HG02981 (cell line): ENCODE results near the gene SPATA13.
A peak's percentile ranks its signal among the peaks of the same experiment; 100 is the strongest.
"Not testable (repeated sequence)": the region's sequence is repeated elsewhere in the genome, so short reads cannot be mapped to it uniquely, and the experiment has no call there.

Experiments
- ATAC-seq: cut with Tn5 transposase; IDR thresholded peaks from one replicate; pipeline ENCODE4 v1.9.1; 2021; ENCODE audit warnings: mild to moderate bottlenecking, moderate library complexity; ENCODE audit not compliant: unreplicated experiment

SPATA13 gene

DNA sequence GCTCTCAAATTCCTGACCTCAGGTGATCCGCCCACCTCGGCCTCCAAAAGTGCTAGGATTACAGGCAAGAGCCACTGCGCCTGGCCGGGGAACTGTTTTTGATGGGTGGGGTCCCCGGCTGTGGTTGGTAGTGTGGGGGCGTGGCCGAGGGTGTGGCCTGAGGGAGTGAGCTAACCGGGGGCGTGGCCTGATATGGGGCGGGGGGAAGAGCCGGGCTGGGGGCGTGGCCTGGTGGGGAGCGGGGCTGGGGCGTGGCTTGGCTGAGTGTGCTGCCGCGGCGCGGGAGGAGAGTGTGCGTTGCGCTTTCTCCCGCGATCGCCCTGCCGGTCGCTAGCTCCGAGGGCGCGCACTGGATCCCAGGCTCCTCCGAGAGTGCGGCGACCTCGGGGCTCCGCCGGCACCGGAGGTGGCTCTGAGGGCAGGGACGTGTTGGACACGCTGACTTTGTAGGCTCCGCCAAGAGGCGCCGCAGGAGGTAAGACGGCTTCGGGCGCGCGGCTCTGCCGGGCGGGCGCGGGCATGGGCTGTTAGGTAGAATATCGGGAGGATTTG, at the start of gene SPATA13:
TSS of gene SPATA13 (plus strand) at position 263 of the 552 bp plus-strand sequence. CDS start 62,210 bp downstream, outside the sequence.
- peak; percentile 77 for ATAC-seq

DNA sequence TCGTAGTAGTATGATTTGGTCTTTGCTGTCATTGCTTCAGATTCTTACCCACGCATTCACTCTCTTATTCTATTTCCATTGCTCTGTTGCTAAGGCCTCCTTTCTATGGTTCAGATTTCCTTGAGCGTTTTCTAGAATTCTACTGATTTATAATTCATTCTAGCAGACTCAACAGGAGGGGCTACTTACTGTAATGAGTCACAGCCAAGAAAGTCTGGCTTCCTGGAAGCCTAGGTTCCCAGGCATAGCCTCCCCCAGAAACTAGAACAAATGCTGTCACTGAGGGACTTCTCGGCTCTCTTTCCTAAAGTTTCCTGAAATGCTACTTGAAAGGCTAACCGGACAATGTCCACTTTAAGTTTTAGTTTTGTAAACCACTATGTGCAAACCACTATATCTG, 47.7 kb upstream of the SPATA13 start:
- no peak for ATAC-seq

DNA sequence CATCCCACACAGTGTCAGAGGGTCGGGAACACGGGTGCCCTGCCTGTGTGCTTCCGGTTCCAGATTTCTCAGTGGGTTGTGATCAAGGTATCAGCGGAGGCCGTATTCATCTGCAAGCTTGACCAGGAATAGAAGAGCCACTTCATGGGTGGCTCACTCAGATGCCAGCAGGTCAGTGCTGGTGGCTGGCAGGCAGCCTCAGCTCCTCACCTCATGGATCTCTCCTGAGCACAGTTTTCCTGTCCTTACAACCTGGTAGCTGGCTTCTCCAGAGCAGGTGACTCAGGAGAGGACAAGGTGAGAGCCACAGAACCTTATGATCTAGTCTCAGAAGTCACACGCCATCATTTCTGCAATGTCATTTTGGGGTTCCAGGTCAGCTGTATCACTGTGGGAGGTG, 44.8 kb upstream of the SPATA13 start:
- no peak for ATAC-seq

DNA sequence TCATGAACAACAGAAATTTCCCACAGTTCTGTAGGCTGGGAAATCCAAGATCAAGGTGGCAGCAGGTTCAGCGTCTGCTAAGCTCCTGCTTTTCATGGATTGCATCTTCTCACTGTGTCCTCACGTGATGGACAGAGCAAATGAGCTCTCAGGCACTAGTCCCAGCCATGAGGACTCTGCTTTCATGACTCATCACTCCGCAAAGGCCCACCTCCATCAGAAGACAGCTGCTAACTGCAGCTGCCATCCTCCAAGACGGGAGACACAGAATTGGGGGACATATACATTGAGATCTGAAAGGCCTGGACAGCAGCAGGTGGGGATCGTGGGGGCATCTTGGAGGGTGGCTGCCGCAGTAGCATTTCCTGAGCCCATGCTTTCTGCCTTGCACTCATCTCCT, 44.4 kb upstream of the SPATA13 start:
- ATAC-seq = no peak

DNA sequence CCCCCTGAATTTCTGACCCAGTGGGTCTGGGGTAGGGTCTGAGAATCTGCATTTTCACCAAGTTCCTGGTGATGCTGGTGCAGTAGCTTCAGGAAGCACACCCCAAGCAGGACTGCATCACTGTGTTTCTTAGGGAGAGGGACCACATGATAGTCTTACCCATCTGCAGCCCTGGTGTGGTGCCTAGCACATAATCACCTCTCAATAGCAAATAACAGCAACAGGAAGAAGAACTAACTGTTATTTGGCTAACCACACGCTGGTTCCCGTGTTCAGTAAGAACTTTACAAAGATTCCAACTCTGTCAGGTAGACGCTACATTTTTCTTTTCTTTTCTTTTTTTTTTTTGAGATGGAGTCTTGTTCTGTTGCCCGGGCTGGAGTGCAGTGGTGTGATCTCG, 41.9 kb upstream of the SPATA13 start:
- ATAC-seq = no peak

DNA sequence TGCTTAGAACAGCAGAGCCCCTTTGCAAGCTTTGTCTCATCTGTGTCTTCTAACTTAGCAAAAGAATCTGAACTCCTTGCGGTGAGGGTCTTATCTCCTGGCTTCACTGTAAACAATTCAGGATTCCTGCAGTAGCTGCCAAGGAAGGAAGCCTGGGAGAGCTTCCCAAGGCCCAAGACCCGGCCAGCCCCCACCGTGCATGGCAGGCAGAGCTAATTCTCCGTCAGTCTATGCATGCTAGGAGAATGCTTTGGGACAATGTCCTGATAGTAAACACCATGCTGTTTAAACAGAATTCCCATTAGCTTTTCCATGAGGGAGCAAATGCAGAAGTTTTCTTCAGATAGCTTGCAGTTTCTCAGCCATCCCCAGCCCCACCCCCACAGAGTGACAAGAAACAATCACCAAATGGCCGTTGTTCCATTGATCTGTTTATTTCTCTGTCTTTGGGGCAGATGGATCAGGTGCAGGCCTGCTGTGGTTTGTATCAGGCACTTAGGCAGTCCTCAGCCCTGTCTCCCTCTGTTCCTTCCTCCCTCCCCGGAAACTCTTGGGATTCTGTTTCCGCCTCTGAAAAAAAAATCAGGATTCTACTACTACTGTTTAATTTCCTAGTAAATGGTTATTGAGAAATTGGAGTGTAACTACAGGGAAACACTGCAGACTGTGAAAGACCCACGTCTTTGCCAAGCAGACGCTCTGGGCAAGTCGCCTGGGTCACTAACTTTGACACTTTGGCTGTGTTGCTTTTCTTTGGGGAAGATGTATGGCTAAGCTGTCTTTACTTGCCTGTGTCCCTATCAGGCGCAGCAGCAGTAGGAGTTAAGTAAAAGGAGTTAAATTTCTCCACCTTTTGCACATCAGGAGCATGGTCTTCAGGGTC, 40.7 kb upstream of the SPATA13 start:
- ATAC-seq = no peak

DNA sequence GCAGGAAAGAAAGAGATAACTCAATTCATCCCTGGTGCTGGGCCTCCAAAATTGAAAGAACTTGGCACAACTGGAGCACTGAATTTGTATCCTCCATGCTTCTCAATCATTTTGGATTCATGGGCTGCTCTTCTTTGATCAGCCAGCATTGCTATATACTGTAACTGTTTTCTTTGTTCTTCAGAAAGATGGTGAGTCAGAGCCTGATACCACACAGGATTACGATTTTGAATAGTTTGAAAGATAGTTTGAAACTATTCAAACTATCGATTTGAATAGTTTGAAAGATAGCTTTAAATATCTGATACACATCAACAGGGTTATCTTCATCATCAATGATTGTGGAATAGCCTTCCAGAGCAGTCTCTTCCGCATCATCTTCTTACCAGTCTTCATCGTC, 38.5 kb upstream of the SPATA13 start:
- ATAC-seq = not testable (repeated sequence)

DNA sequence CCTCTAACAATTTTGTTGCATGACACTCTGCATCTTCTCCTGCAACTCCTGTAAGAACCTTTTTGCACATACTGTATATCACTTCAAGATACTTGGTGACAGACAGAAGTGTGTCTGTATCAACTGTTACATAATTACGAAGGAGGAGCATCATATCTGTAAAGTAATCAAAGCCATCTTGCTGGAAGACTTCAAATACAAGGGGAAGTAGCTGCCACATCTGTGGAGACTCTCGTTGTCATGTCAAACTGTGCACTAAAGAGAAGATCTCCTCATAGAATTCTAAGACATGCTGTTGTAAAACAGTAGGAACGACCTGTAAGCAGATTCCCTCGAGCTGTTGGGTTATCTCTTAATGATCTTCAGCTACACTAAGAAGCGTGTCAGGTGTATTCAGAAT, 38.0 kb upstream of the SPATA13 start:
- no peak for ATAC-seq

DNA sequence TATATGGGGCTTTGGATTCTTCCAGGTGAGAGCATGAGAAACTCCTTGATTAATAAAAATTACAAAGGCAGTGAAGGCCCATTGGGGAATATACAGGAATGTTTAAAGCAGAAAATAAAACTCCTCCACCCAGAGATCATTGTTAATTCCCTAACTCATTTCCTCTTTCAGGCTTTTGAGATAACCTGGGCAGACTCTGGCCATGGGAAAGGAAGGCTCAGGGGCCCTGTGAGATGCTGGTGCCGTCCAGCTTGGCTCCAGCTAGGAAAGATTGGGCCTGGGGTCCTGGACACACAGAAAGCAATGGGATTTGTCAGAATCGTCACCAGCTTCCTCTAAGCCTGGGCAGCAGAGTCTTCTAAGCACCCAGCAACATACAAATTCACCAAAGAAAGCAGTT, 36.8 kb upstream of the SPATA13 start:
- no peak for ATAC-seq

DNA sequence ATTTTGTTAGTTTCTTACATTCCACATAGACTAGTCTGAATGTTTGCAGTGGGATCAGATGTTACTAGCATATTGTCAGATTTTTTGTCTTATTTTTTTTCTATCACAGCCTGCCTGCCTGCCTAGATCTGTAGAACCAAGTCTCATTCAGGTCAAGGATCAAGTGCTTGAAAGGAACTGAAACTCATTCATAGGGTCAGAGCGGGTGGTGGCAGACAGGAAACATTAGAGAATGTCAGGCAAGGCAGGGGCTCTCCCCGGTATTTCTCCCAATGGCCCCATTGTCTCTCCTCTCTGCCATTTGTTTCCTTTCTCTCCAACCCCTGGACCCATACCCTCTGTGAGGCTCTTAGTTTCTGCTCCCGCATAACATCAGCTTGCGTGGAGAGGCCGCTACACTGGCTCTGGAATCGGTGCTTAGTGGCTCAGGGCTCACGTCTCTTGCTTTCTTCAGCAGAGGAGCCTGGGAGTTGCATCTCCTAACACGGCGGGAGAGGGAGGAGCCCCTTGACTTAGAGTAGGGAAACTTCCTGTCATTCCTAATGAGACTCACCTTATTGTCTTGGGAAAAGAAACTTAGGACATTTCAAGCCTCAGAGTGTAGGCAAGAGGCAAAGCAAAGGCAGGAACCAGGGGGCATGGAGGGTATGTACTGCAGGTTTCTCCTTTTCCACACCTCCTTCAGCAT, 35.6 kb upstream of the SPATA13 start:
- peak; percentile 91 for ATAC-seq

DNA sequence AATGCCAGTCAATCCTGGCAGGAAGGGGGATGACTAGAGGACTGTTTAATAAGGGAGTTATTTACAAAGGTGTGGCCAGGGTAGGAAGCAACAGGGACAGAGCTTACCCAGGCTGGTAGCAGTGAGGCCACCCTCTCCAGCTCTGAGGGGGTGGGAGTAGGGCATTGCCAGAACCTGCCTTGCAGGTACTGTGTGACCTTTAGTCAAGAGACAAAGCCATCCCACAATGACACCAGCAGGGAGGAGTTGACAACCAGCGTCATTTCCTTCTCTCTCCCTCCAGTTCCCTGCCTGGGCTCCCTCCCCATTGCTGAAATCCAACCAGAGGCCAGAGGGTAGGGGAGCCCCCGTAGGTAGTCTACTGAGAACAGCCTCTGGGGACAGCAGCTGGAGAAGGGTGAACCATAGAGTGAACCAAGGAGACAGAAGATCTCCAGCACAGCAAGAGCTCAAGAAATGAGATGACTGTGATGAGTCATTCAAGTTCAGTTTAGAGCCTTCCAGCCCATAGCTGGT, 33.3 kb upstream of the SPATA13 start:
- peak; percentile 65 for ATAC-seq

DNA sequence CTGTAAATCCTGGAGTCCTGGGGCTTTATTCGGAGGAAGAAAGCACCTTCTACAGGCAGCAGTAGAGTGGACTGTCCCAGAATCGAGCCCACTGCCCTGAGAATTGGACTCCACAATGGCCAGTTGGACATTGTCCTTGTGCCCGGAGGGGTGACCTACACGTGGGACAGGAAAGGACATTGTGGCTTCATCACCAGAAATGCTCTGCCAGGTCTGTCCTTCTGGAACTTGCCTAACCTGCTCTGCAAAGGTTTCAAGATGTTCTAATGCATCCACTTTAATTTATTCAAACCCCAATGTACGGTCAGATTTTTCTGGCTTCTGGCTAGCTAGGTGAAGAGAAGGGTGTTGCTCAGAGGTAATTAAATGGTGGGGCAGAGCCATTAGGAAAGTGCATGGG, 32.4 kb upstream of the SPATA13 start:
- ATAC-seq = no peak

DNA sequence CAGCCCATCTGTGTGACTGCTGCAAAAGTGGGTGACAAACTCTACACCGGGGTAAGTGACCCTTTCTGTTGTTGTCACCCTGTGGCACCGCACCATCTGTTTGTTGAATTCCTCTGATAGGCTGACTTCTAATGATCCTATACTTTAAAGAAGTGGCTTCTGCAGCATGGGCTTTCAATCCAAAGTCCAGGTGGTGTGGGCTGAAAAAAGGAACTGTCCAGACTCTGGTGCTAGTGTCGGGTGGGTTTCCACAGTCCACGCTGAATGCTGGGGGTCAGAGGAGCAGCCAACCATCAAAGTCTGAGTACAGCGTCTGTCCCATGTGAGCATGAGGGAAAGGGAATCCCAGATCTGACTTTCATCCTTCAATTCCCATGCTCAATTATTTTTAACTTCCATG, 31.6 kb upstream of the SPATA13 start:
- ATAC-seq = no peak

DNA sequence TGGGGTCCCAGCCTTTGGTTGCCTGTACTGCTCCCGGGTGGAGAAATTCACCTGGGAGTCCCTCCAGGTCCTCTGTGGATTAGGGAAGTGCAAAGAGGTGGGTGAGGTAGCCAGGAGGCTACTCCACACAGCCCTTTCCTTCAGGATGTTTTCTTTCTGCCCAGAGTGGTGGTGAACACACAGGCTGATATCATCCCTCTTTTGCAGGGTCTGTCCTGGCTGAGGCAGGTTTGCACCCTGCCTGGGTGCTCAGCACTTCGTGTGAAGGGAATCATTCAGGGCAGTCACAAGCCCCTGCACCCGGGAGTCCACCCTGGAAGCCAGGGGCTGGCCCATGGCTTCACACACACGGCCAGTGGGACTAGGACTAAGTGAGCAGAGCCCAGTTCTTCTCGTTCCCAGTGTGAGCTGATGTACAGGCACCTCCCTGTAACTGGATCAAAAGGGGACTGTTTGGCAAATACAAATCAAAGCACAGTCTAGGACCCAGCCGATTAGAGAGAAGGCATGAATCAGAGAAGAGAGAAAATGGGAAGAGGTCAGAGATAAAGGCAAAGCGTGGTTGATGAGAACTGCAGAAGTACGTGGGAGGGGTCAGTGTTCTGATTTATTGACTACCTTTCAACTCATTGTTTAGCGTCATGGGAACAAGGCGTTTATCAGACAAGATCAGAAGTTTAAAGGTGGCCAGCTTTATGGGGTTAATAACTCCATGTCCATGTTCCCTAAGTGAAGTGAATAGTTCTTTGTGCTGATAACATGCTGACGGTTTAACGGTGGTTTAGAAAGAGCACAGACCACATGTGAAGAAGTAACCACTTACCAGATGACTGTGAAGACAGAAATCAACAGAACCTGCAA, 30.4 kb upstream of the SPATA13 start:
- no peak for ATAC-seq

DNA sequence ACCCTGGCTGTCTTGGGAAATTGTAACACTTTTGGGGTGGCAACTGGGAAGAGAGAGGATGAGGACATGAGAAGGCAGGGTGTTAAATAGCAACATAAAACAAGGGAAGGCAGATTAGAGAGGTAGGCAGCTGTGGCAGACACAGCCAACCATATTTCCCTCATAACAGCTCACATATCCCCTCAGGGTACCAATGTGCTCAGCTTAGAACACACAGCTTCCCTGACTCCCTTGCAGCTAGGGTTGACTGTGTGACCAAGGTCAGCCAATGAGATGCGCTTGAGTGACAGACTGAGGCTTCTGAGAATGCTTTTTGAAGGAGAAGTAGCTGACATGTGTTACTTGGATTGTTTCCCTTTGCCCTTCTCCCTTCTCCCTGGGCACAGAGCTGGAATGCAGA, 28.8 kb upstream of the SPATA13 start:
- ATAC-seq = no peak

DNA sequence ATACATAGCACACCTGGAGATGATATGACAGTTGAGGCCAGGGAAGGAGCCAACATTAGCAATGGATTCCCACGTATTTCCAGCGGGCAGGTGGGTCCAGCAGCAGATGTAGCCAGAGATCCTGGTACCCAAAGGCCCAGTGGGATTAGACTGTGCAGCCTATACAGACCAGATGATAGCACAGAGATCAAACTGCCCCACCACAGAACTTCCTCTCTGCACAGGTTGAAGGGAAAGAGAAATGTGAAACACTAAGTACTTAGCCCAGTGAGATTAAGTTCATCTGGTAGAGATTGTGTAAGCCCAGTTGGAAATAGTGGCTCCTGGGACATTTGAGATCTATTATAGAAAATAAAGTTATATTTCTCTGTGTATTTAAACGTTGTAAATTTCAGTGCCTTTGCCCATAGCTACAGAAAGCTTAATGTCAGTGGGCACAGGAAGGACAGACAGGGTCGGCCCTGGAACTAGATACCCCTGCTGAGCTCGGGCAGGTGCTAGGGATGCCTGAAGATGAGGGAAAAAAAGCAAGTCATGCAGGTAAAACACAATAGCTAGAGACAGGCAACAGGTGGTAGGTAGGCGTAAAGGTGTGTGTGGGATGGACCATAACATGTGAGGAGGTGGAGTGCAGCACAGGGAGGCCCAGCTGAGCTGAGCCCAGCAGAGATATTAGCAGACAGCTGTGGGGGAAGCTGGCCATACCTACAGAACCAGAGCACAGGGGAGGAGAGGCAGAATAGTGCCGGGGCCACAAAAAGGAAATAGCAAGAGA, 27.3 kb upstream of the SPATA13 start:
- ATAC-seq = no peak

DNA sequence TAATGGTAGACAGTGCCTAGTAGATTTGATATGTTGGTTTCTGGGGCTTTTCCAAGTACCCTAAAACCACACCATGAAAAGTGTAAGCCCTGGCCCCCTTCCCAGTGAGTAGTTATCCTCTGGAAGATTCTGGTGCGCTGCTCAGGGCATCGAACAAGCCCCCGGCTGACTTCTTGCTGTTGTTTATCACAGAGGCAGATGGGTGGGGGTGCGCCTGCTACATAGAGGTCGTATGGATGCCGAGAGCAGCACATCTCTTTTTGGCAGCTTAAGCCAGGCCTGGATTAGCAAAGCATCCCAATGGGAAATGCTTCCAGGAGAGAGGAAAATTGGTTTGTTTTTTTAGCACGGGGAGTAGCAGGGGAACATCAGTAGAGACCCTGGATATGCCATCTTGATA, 26.3 kb upstream of the SPATA13 start:
- no peak for ATAC-seq

DNA sequence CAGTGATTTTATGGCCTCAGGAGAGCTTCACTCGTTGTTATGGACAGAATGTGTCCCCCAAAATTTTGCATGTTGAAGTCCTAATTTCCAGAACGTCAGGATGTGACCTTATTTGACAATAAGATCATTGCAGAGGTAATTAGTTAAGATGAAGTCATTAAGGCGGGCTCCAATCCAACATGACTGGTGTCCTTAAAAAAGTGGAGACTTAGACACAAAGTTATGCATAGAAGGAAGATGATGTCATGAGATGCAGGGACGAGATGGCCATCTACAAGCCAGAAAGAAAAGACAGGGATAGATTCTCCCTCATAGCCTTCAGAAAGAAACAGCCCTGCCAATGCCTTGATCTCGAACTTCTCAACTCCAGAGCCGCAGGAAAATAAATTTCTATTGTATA, 25.8 kb upstream of the SPATA13 start:
- no peak for ATAC-seq

DNA sequence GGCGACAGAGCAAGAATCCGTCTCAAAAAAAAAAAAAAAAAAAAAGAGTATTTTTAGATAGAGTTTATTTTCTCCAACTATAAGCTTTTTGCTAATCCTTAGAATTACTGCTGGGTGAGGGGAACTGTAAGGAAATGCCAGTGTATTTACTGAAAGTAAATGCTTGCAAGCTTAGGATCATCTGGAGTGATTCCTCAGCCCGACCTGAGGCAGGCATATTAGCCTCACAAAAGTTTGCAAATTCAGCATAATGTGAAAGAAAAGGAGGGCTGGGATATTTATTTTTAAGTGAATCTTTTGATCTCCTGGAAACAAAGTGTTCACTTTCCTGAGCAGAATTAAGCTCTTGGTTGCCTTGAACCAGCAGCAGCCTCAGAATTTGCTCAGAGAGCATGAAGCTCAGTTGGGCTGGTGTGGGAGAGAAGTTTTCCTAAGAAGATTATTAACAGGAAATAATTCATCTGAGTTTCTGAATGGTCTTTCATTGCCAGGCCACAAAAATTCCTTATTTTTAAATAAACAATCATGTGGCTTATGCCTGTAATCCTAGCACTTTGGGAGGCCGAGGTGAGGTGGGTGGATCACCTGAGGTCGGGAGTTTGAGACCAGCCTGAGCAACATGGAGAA, 24.7 kb upstream of the SPATA13 start:
- ATAC-seq = no peak

DNA sequence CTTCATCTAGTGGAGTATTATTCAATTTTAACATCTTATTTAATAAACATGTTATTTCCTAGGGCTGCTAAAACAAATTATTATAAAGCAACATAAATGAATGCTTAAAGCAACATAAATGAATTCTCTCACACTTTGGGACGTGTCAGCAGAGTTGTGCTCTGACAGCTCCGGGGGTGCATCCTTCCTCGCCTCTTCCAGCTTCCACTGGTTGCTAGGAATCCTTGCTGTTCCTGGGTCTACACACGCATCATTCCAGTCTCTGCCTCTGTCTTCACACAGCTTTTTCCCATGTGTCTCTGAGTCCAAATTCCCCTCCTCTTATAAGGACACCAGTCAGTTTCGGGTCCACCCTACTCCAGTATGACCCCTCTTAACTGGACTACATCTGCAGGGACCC, 21.6 kb upstream of the SPATA13 start:
- no peak for ATAC-seq
